Measurements from ENCODE around the gene PARS2. TPM values are rescaled to one million over a fixed set of nuclear protein-coding genes. Genes with fewer than 3 reads are reported as not detected.

The PARS2 gene
- polyA plus RNA-seq, 2 of the 4 experiments (the other 2 are of a cell fraction): 2.3 to 2.9 TPM

DNA sequence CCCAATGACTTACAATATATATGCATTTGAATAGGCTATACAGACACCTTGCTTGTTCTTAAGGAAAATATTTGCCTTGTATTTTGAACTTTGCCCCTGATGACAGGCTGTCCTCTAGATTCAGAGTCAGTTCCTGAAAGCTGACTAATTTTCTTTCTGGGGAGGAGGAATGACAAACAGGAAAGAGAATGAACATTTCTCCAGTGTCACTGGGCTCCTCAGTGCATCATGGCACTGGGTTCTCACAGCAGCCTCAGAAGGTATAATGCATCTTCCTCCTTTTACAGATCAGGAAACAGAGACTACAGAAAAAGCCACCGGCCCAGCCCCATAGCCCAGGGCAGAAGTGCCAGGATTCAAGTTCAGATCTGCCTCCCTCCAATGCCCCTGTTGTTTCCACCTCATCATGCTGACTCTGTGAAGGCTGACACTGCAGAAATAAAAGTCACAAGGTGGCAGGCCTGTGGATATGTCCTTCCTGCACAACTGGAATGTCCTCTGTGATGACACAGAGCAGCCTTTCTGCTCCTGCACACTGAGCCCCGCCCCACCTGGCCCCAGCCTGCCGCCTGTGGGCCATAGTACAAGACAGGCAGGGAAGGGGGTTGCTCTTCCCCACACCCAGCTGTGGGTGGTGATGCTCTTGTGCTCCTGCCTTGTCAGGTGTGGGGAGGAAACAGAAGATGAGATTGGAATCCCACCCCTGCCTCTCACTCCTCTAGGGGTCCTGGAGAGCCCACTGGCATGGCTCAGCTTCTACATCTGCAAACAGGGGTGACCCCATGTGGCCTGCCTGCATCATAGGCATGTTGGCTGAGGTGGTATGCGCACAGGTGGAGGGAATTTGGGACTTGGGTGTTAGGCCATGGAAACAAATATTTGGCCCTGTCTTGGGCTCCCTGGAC lies 30.4 kb upstream of the PARS2 start:
- no peak overlapping the region for H3K4me3 ChIP-seq
- TF ChIP-seq EHF (CRISPR knock-in tag; IDR thresholded peaks at IDR 0.05) (no peak), CEBPB (IDR thresholded peaks at IDR 0.05) (no peak), RAD21 (conservative IDR thresholded peaks at IDR 0.05 in 1 of 2, IDR thresholded peaks at IDR 0.05 in 1 of 2) (no peak), KDM5A (IDR thresholded peaks at IDR 0.05) (no peak), KDM1A (IDR thresholded peaks at IDR 0.05; ENCODE audit: low read depth) (no peak), MAFK (IDR thresholded peaks at IDR 0.05; ENCODE audit: partially characterized antibody) (peak; percentile 43)
- DNase-seq (ENCODE audit: low read depth in 1 of 2, low spot score in 1 of 2): no peak
- CTCF ChIA-PET: interaction anchor here (0.7 to 1.2 kb wide), 3 partner anchors 11 to 934 kb away, joined by 3 read pairs; no protein-coding TSS in a partner anchor
- H3K4me2 ChIP-seq: peak overlapping the region; percentile 32; the same call in 2 of the 3 replicates
- H3K9me3 ChIP-seq: no peaks in the 10 kb centered on the region
- no peak for FAIRE-seq
- peak; percentile 44 to 53; a peak in 5 of 6 replicates for ATAC-seq
- peaks cover 14% of the 10 kb centered on the region for H3K4me1 ChIP-seq
- H3K27ac ChIP-seq: no peak overlapping the region
- POLR2A ChIA-PET: no interaction called here
- WGBS (ENCODE audit: missing lambda C conversion rate): 51% methylated on average over 4 of the region's 4 CpGs

DNA sequence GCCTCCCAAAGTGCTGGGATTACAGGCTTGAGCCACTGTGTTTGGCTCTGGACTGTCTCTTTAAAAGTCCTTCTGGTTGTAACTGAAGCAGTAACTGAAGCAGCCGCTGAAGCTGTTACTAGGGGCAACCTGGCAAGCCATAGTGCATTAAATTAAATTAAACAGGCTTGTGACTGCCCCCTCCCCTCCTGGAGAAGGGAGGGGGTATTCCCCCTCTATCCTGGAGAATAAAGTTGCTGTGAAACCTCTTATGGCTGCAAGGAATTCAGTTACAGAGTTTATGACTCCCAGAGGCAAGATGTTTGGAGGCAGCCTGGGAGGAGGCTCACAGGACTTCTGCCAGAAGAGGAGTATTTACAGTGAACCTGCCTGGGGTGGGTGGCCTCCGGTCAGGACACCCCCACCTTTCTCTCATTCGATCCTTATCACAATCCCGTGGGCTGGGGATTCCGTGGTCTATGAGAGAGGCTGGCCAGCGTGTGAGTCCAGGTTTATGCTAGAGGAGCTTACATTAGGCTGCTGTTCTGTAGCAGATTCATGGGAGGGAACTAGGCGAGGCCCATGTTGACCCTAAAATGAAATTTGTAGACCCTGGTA lies 28.5 kb upstream of the PARS2 start:
- H3K4me3 ChIP-seq: no peak overlapping the region
- no peak for FAIRE-seq
- DNase-seq (ENCODE audit: low read depth in 1 of 2, low spot score in 1 of 2): no peak
- no peak overlapping the region for H3K27ac ChIP-seq
- H3K9me3 ChIP-seq: no peaks in the 10 kb centered on the region
- TF ChIP-seq ZSCAN20 (CRISPR knock-in tag; IDR thresholded peaks at IDR 0.05) (no peak), HOXA7 (CRISPR knock-in tag; IDR thresholded peaks at IDR 0.05) (no peak)
- POLR2A ChIA-PET: no interaction called here
- peaks cover 14% of the 10 kb centered on the region for H3K4me1 ChIP-seq
- WGBS (ENCODE audit: missing lambda C conversion rate): 70% methylated on average over 2 of the region's 7 CpGs
- no peak for ATAC-seq
- CTCF ChIA-PET: interaction anchor here (1.2 to 1.4 kb wide), 3 partner anchors 17 to 293 kb away, joined by 3 to 4 read pairs (median 3); no protein-coding TSS in a partner anchor
- no peak overlapping the region for H3K4me2 ChIP-seq

GRCh38 chr1:54791880-54792522 lies 27.7 kb upstream of the PARS2 start:
- ChIA-PET CTCF (interaction anchor here (0.7 to 1.2 kb wide), 2 partner anchors 292 to 398 kb away, joined by 3 read pairs; no protein-coding TSS in a partner anchor), POLR2A (no interaction called here)
- TF ChIP-seq CTCF (IDR thresholded peaks at IDR 0.05) (peak; percentile 33), RAD21 (conservative IDR thresholded peaks at IDR 0.05 in 1 of 2, IDR thresholded peaks at IDR 0.05 in 1 of 2) (peak; percentile 39 to 62; a peak in 4 of 5 replicates), CHD4 (IDR thresholded peaks at IDR 0.05; ENCODE audit: borderline replicate concordance) (no peak), SMC3 (IDR thresholded peaks at IDR 0.05) (0 out of 3 replicates have a peak, but pooled peaks have one; percentile 31)
- H3K4me3 ChIP-seq: no peak overlapping the region
- ATAC-seq (peak in 1 of 2 experiments; percentile 49; a peak in 3 of 6 replicates), DNase-seq (ENCODE audit: low read depth in 1 of 2, low spot score in 1 of 2) (peak; percentile 34 to 55), FAIRE-seq (no peak)
- peaks cover 14% of the 10 kb centered on the region for H3K4me1 ChIP-seq
- WGBS (ENCODE audit: missing lambda C conversion rate): 84% methylated on average over 13 of the region's 13 CpGs
- no peak overlapping the region for H3K4me2 ChIP-seq
- H3K27ac ChIP-seq: no peak overlapping the region
- no peaks in the 10 kb centered on the region for H3K9me3 ChIP-seq

- ATAC-seq (no peak), FAIRE-seq (no peak), DNase-seq (ENCODE audit: low read depth in 1 of 2, low spot score in 1 of 2) (no peak)
- no peak overlapping the region for H3K4me3 ChIP-seq
- H3K4me1 ChIP-seq: no peaks in the 10 kb centered on the region
- no peak overlapping the region for H3K27ac ChIP-seq
- CTCF ChIA-PET: no interaction called here
- H3K4me2 ChIP-seq: no peak overlapping the region
- no peaks in the 10 kb centered on the region for H3K9me3 ChIP-seq
- 47% methylated on average over 3 of the region's 5 CpGs for WGBS (ENCODE audit: missing lambda C conversion rate)
- POLR2A ChIA-PET: no interaction called here
- TF ChIP-seq CTCF (IDR thresholded peaks at IDR 0.05) (no peak), CHD2 (IDR thresholded peaks at IDR 0.05; ENCODE audit: low read length, partially characterized antibody) (no peak), RNF2 (IDR thresholded peaks at IDR 0.05; ENCODE audit: borderline replicate concordance, low read depth) (no peak), EHMT2 (IDR thresholded peaks at IDR 0.05; ENCODE audit: low read depth) (no peak), NPAS2 (CRISPR knock-in tag; IDR thresholded peaks at IDR 0.05; ENCODE audit: borderline replicate concordance) (no peak), RAD21 (conservative IDR thresholded peaks at IDR 0.05 in 1 of 2, IDR thresholded peaks at IDR 0.05 in 1 of 2) (no peak), KDM1A (IDR thresholded peaks at IDR 0.05; ENCODE audit: low read depth) (no peak), BCL3 (IDR thresholded peaks at IDR 0.05) (no peak), JUN (IDR thresholded peaks at IDR 0.05) (no peak), PHF8 (IDR thresholded peaks at IDR 0.05; ENCODE audit: borderline replicate concordance, low read depth) (no peak)
- TF ChIP-seq, protein P1, sequence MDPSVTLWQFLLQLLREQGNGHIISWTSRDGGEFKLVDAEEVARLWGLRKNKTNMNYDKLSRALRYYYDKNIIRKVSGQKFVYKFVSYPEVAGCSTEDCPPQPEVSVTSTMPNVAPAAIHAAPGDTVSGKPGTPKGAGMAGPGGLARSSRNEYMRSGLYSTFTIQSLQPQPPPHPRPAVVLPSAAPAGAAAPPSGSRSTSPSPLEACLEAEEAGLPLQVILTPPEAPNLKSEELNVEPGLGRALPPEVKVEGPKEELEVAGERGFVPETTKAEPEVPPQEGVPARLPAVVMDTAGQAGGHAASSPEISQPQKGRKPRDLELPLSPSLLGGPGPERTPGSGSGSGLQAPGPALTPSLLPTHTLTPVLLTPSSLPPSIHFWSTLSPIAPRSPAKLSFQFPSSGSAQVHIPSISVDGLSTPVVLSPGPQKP (IDR thresholded peaks at IDR 0.05; ENCODE audit: low read depth, low read length): no peak
Measured at GRCh38 chr1:54788459-54788858, 24.1 kb upstream of the PARS2 start.

Measured in A549 (cell line).